Mesenchymal stem cell (in vitro differentiated cells and primary cell): ENCODE data around the gene DPP6.

ENCODE experiments used
- DNase-seq: peaks from one replicate; pipeline ENCODE4 v3.0.0-alpha.2; 2013
- H2AFZ ChIP-seq: one replicate; pipeline ENCODE4 v1.6.1; 2013; ENCODE audit warnings: low read depth, mild to moderate bottlenecking, control low read depth, inconsistent platforms, low read length, moderate library complexity
- H2AK5ac ChIP-seq: 2 replicates; pipeline ENCODE4 v1.6.1; 2013; ENCODE audit warnings: low read length, moderate library complexity, mild to moderate bottlenecking, inconsistent platforms; ENCODE audit not compliant: severe bottlenecking
- H2BK120ac ChIP-seq: one replicate; pipeline ENCODE4 v1.6.1; 2013; ENCODE audit warnings: low read depth, mild to moderate bottlenecking, inconsistent platforms, low read length, moderate library complexity
- H2BK12ac ChIP-seq, 2 experiments: one replicate each; pipeline ENCODE4 v1.6.1; 2013; ENCODE audit warnings: inconsistent platforms in 2 of 2, low read length in 2 of 2, mild to moderate bottlenecking in 2 of 2, moderate library complexity in 2 of 2, control low read depth in 1 of 2
- H2BK15ac ChIP-seq: one replicate; pipeline ENCODE4 v1.6.1; 2013; ENCODE audit warnings: mild to moderate bottlenecking, low read depth, inconsistent platforms; ENCODE audit not compliant: poor library complexity, severe bottlenecking
- H2BK5ac ChIP-seq: 2 replicates; pipeline ENCODE4 v1.6.1; 2013; ENCODE audit warnings: low read depth, mild to moderate bottlenecking, low read length, control low read depth, inconsistent platforms; ENCODE audit not compliant: poor library complexity, severe bottlenecking
- H3K14ac ChIP-seq, 2 experiments: one replicate each; pipeline ENCODE4 v1.6.1; 2013; ENCODE audit warnings: inconsistent platforms in 2 of 2, low read length in 2 of 2, control low read depth in 1 of 2, mild to moderate bottlenecking in 1 of 2, moderate library complexity in 1 of 2
- H3K18ac ChIP-seq, 2 experiments: one replicate each; pipeline ENCODE4 v1.6.1; 2013; ENCODE audit warnings: inconsistent platforms in 2 of 2, low read length in 2 of 2, control low read depth in 1 of 2, low read depth in 1 of 2, mild to moderate bottlenecking in 1 of 2
- H3K23ac ChIP-seq, 2 experiments: one replicate each; pipeline ENCODE4 v1.6.1; 2013; ENCODE audit warnings: inconsistent platforms in 2 of 2, low read length in 2 of 2, mild to moderate bottlenecking in 2 of 2, moderate library complexity in 2 of 2, control low read depth in 1 of 2
- H3K27ac ChIP-seq: 2 replicates; pipeline ENCODE4 v1.5.1; 2013; ENCODE audit warnings: mild to moderate bottlenecking, moderate library complexity, low read length, control low read depth, inconsistent platforms; ENCODE audit not compliant: poor library complexity, severe bottlenecking
- H3K27me3 ChIP-seq, 2 experiments: 2 replicates each; pipeline versions ENCODE4 v1.6.1 to v1.7.0; 2013; ENCODE audit warnings: low read length in 2 of 2, mild to moderate bottlenecking in 2 of 2, moderate library complexity in 2 of 2, control low read depth in 1 of 2, inconsistent platforms in 1 of 2; ENCODE audit not compliant: control insufficient read depth in 1 of 2, insufficient read depth in 1 of 2
- H3K36me3 ChIP-seq, 2 experiments: 2 replicates each; pipeline versions ENCODE4 v1.6.1 to v1.7.0; 2013; ENCODE audit warnings: low read length in 2 of 2, control low read depth in 1 of 2, inconsistent platforms in 1 of 2, low read depth in 1 of 2, mild to moderate bottlenecking in 1 of 2; ENCODE audit not compliant: insufficient read depth in 2 of 2, control insufficient read depth in 1 of 2
- H3K4ac ChIP-seq, 2 experiments: one replicate each; pipeline ENCODE4 v1.6.1; 2013; ENCODE audit warnings: inconsistent platforms in 2 of 2, low read length in 2 of 2, mild to moderate bottlenecking in 2 of 2, moderate library complexity in 2 of 2, control low read depth in 1 of 2, low read depth in 1 of 2
- H3K4me1 ChIP-seq: 2 replicates; pipeline ENCODE4 v1.6.1; 2013; ENCODE audit warnings: low read depth, low read length, control low read depth; ENCODE audit not compliant: control insufficient read depth, insufficient read depth
- H3K4me2 ChIP-seq: 2 replicates; pipeline ENCODE4 v1.6.1; 2013; ENCODE audit warnings: low read length, mild to moderate bottlenecking, inconsistent platforms; ENCODE audit not compliant: poor library complexity, severe bottlenecking
- H3K4me3 ChIP-seq, 2 experiments: 2 replicates each; pipeline versions ENCODE4 v1.5.1 to v1.7.0; 2013; ENCODE audit warnings: low read length in 2 of 2, mild to moderate bottlenecking in 2 of 2, control low read depth in 1 of 2, low read depth in 1 of 2; ENCODE audit not compliant: insufficient read depth in 1 of 2
- H3K79me1 ChIP-seq: replicated peaks from 2 replicates; pipeline ENCODE4 v1.6.1; 2013; ENCODE audit warnings: mild to moderate bottlenecking, control low read depth, low read length, inconsistent platforms; ENCODE audit not compliant: poor library complexity, severe bottlenecking
- H3K9ac ChIP-seq: 2 replicates; pipeline ENCODE4 v1.7.0; 2013; ENCODE audit warnings: mild to moderate bottlenecking, low read length, moderate library complexity
- H3K9me3 ChIP-seq: 2 replicates; pipeline ENCODE4 v1.7.0; 2013; ENCODE audit warnings: mild to moderate bottlenecking, low read length; ENCODE audit not compliant: control insufficient read depth
- H4K8ac ChIP-seq: one replicate; pipeline ENCODE4 v1.6.1; 2013; ENCODE audit warnings: inconsistent platforms, mild to moderate bottlenecking, low read length, moderate library complexity
- H4K91ac ChIP-seq: one replicate; pipeline ENCODE4 v1.6.1; 2013; ENCODE audit warnings: mild to moderate bottlenecking, low read length, inconsistent platforms
- WGBS: methylation state at CpG from one replicate; pipeline ENCODE4 v1.1.7; 2013; ENCODE audit warnings: mixed read lengths; 5-methylcytosine and 5-hydroxymethylcytosine counted together

Gene DPP6

DNA sequence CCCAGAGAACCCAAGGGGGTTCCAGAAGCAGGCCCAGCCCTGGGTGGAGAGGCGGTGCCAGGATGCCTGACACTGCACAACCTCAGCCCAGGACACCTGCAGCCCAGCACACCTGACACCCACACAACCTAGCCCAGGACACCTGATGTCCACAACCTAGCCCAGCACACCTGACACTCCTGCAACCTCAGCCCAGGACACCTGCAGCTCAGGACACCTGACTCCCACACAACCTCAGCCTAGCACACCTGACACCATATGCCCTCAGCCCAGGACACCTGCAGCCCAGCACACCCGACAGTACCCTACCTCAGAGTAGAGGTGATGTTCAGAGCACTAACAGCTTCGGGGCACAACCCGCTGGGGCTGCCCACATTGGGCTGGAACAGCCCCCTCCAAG is 863.4 kb downstream of the DPP6 start:
- H3K23ac ChIP-seq: no peak overlapping the region
- H3K27ac ChIP-seq: no peak overlapping the region
- H2BK120ac ChIP-seq: no peak overlapping the region
- H3K18ac ChIP-seq: no peak overlapping the region
- WGBS: 100% methylated on average over 4 of the region's 4 CpGs
- H3K27me3 ChIP-seq: peaks cover 18 to 36% of the 10 kb centered on the region in 2 experiments
- H3K9ac ChIP-seq: no peak overlapping the region
- H3K4me3 ChIP-seq: peak overlapping the region in 1 of 2 experiments; percentile 20
- H2BK12ac ChIP-seq: no peak overlapping the region
- H2BK15ac ChIP-seq: no peak overlapping the region
- H3K36me3 ChIP-seq: no peaks in the 10 kb centered on the region
- no peak overlapping the region for H3K14ac ChIP-seq
- H3K4me2 ChIP-seq: no peak overlapping the region
- H3K4me1 ChIP-seq: peaks cover 3% of the 10 kb centered on the region
- H3K9me3 ChIP-seq: no peaks in the 10 kb centered on the region
- H2AFZ ChIP-seq: no peak overlapping the region
- no peak overlapping the region for H2BK5ac ChIP-seq
- H3K79me1 ChIP-seq: no peaks in the 10 kb centered on the region
- no peak overlapping the region for H4K91ac ChIP-seq
- no peak overlapping the region for H3K4ac ChIP-seq
- H2AK5ac ChIP-seq: no peak overlapping the region
- H4K8ac ChIP-seq: no peak overlapping the region
- DNase-seq: no peak

DNA sequence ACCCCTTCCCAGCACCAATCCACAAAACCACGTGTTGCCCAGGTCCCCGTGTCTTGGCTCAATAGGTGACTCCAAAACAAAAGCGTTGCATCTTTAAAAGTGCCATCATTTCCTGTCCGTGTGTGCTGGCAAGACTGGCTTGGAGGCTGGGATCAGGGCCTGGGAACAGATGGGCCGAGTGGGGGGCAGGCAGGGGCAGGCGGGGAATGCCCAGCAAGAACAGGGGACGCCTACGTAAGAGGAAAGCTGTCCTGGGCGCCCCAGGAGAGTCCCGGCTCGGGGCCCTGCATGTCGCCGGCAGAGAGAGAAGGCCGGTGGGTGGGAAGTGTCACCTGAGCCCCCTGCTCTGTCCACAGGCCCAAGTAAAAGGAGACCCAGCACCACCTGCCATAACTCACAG is 864.2 kb downstream of the DPP6 start:
- no peak overlapping the region for H2AK5ac ChIP-seq
- WGBS: 91% methylated on average over 14 of the region's 14 CpGs
- no peak overlapping the region for H4K8ac ChIP-seq
- H3K36me3 ChIP-seq: no peaks in the 10 kb centered on the region
- DNase-seq: no peak
- no peak overlapping the region for H3K4me3 ChIP-seq
- no peaks in the 10 kb centered on the region for H3K79me1 ChIP-seq
- H2BK15ac ChIP-seq: no peak overlapping the region
- no peak overlapping the region for H2BK5ac ChIP-seq
- no peak overlapping the region for H3K18ac ChIP-seq
- H3K4ac ChIP-seq: no peak overlapping the region
- H2AFZ ChIP-seq: no peak overlapping the region
- H2BK12ac ChIP-seq: no peak overlapping the region
- no peak overlapping the region for H3K27ac ChIP-seq
- no peak overlapping the region for H3K4me2 ChIP-seq
- no peaks in the 10 kb centered on the region for H3K9me3 ChIP-seq
- H3K27me3 ChIP-seq: peaks cover 18 to 36% of the 10 kb centered on the region in 2 experiments
- no peak overlapping the region for H3K14ac ChIP-seq
- H3K9ac ChIP-seq: no peak overlapping the region
- no peak overlapping the region for H3K23ac ChIP-seq
- no peak overlapping the region for H2BK120ac ChIP-seq
- H3K4me1 ChIP-seq: peaks cover 3% of the 10 kb centered on the region
- H4K91ac ChIP-seq: no peak overlapping the region

DNA sequence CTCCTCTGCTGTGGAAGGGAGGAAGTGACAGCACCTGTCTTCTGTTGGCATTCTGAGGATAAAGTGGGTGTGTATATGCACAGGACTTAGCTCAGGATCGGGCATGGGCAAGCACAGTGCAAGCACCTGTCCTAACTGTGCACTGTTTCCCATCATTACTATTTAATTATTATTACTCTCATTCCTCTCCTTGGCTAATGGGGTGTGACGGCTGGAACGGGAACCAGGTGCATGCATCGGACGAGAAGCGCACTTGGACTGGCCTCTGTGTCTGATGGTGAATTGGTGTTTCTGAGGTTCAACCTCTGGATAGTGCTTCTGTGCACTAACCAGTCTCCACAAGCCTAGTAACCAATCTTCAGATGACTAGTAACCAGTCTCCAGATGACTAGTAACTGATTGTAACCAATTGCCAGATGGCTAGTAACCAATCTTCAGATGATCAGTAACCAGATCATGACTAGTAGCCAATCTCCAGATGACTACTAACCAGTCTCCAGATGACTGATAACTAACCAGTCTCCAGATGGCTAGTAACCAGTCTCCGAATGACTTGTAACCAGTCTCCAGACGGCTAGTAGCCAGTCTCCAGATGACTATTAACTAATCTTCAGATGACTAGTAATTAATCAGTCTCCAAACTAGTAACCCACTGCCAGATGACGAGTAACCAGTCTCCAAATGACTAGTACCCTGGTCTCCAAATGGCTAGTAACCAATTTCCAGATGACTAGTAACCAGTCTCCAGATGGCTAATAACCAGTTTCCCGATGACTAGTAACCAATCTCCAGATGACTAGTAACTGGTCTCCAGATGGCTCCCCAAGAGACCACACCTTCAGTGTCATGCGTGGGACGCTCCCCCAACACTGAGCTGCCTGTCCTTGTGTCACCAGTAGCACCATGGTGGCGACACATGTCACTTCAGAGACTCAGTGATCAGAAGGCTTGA is 864.9 kb downstream of the DPP6 start:
- H2BK12ac ChIP-seq: no peak overlapping the region
- H3K23ac ChIP-seq: no peak overlapping the region
- H2BK120ac ChIP-seq: no peak overlapping the region
- peaks cover 18 to 36% of the 10 kb centered on the region in 2 experiments for H3K27me3 ChIP-seq
- H3K4me3 ChIP-seq: no peak overlapping the region
- no peak overlapping the region for H3K4ac ChIP-seq
- H3K18ac ChIP-seq: no peak overlapping the region
- H3K27ac ChIP-seq: no peak overlapping the region
- no peaks in the 10 kb centered on the region for H3K36me3 ChIP-seq
- H4K8ac ChIP-seq: no peak overlapping the region
- no peaks in the 10 kb centered on the region for H3K79me1 ChIP-seq
- no peak overlapping the region for H3K4me2 ChIP-seq
- no peak overlapping the region for H2BK15ac ChIP-seq
- H3K9me3 ChIP-seq: no peaks in the 10 kb centered on the region
- H2AFZ ChIP-seq: no peak overlapping the region
- peaks cover 3% of the 10 kb centered on the region for H3K4me1 ChIP-seq
- 90% methylated on average over 12 of the region's 13 CpGs for WGBS
- no peak overlapping the region for H2BK5ac ChIP-seq
- DNase-seq: no peak
- no peak overlapping the region for H2AK5ac ChIP-seq
- no peak overlapping the region for H3K14ac ChIP-seq
- no peak overlapping the region for H4K91ac ChIP-seq
- no peak overlapping the region for H3K9ac ChIP-seq

DNA sequence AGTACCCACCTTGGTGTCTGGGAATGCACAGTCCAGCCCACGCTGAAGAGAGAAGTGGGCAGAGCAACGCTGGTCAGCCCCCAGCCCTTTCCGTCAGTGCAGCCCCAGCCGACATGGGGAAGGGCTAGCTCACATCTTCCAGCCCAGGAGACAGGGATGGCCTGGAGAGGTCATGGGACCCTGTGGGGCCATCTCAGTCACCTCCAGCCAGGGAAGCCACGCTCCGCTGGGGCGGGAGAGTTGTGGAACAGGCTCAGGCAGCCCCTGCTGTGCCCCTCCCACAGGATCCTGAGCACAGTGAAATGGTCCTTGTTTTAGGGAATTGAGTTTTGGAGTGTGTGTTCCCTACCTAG is 865.6 kb downstream of the DPP6 start:
- H3K36me3 ChIP-seq: no peaks in the 10 kb centered on the region
- no peak overlapping the region for H3K4ac ChIP-seq
- no peak overlapping the region for H2AK5ac ChIP-seq
- no peak overlapping the region for H3K23ac ChIP-seq
- no peak overlapping the region for H3K14ac ChIP-seq
- no peak overlapping the region for H3K9ac ChIP-seq
- H3K4me2 ChIP-seq: no peak overlapping the region
- H2BK5ac ChIP-seq: no peak overlapping the region
- H2BK12ac ChIP-seq: no peak overlapping the region
- peaks cover 18 to 36% of the 10 kb centered on the region in 2 experiments for H3K27me3 ChIP-seq
- H4K8ac ChIP-seq: no peak overlapping the region
- peaks cover 3% of the 10 kb centered on the region for H3K4me1 ChIP-seq
- 86% methylated on average over 4 of the region's 7 CpGs for WGBS
- H2AFZ ChIP-seq: no peak overlapping the region
- no peak overlapping the region for H4K91ac ChIP-seq
- H3K27ac ChIP-seq: no peak overlapping the region
- no peak overlapping the region for H2BK120ac ChIP-seq
- no peak overlapping the region for H2BK15ac ChIP-seq
- no peak overlapping the region for H3K4me3 ChIP-seq
- DNase-seq: no peak
- H3K9me3 ChIP-seq: no peaks in the 10 kb centered on the region
- H3K18ac ChIP-seq: no peak overlapping the region
- H3K79me1 ChIP-seq: no peaks in the 10 kb centered on the region
